Neural progenitor cell (in vitro differentiated cells): ENCODE results near the gene C19orf38. TPM values are rescaled to one million over a fixed set of nuclear protein-coding genes. Genes with fewer than 3 reads are reported as not detected.

Experiments
- DNase-seq: peaks from one replicate; pipeline ENCODE4 v3.0.0-alpha.2; 2016; ENCODE audit warnings: low spot score
- H2AFZ ChIP-seq: fragments of 200-600 bp; sonication (generic); replicated peaks from 2 replicates; pipeline ENCODE4 v1.6.1; 2016; ENCODE audit warnings: antibody characterized with exemption
- H3F3A ChIP-seq: fragments of 200-600 bp; sonication (generic); 2 replicates; pipeline ENCODE4 v1.6.1; 2016; ENCODE audit warnings: antibody characterized with exemption, low read depth
- H3K27ac ChIP-seq: fragments of 200-600 bp; sonication (generic); 2 replicates; pipeline ENCODE4 v1.5.1; 2016; ENCODE audit warnings: mild to moderate bottlenecking
- H3K27me3 ChIP-seq: fragments of 200-600 bp; sonication (generic); 2 replicates; pipeline ENCODE4 v1.6.1; 2016; ENCODE audit warnings: mild to moderate bottlenecking, moderate library complexity
- H3K36me3 ChIP-seq: fragments of 200-600 bp; sonication (generic); 2 replicates; pipeline ENCODE4 v1.5.1; 2016
- H3K4me1 ChIP-seq: fragments of 200-600 bp; sonication (generic); 2 replicates; pipeline ENCODE4 v1.6.1; 2016; ENCODE audit warnings: mixed run types
- H3K4me2 ChIP-seq: fragments of 200-600 bp; sonication (generic); 2 replicates; pipeline ENCODE4 v1.6.1; 2016
- H3K4me3 ChIP-seq: fragments of 200-600 bp; sonication (generic); 2 replicates; pipeline ENCODE4 v1.5.1; 2016
- H3K79me2 ChIP-seq: fragments of 200-600 bp; sonication (generic); 2 replicates; pipeline ENCODE4 v1.6.1; 2016; ENCODE audit warnings: low read depth
- H3K9ac ChIP-seq: fragments of 200-600 bp; sonication (generic); 2 replicates; pipeline ENCODE4 v1.6.1; 2016
- H3K9me3 ChIP-seq: fragments of 200-600 bp; sonication (generic); 2 replicates; pipeline ENCODE4 v1.5.1; 2016; ENCODE audit warnings: low read depth
- H4K20me1 ChIP-seq: fragments of 200-600 bp; sonication (generic); 2 replicates; pipeline ENCODE4 v1.6.1; 2016; ENCODE audit warnings: low read depth
- H3K27ac Mint-ChIP-seq: 3 replicates; pipeline ENCODE4 v1.8.0; 2021; ENCODE audit warnings: mixed read lengths
- H3K27me3 Mint-ChIP-seq: 2 replicates; pipeline ENCODE4 v1.8.0; 2022; ENCODE audit warnings: low read depth, mild to moderate bottlenecking, inconsistent platforms, moderate library complexity, mixed read lengths; ENCODE audit not compliant: insufficient read depth
- H3K36me3 Mint-ChIP-seq: 3 replicates; pipeline ENCODE4 v1.8.0; 2021; ENCODE audit warnings: mixed read lengths
- H3K4me1 Mint-ChIP-seq: 3 replicates; pipeline ENCODE4 v1.8.0; 2021; ENCODE audit warnings: mixed read lengths
- H3K4me3 Mint-ChIP-seq: 3 replicates; pipeline ENCODE4 v1.8.0; 2021; ENCODE audit warnings: mild to moderate bottlenecking, moderate library complexity, mixed read lengths
- H3K9me3 Mint-ChIP-seq: 3 replicates; pipeline ENCODE4 v1.8.0; 2020; ENCODE audit warnings: mixed read lengths
- EZH2 ChIP-seq: fragments of 200-600 bp; sonication (generic); IDR thresholded peaks from 2 replicates; pipeline ENCODE4 v1.6.1; 2017; ENCODE audit warnings: antibody characterized with exemption, mild to moderate bottlenecking, moderate library complexity
- EZH2phosphoT487 ChIP-seq: fragments of 200-600 bp; sonication (generic); IDR thresholded peaks from 2 replicates; pipeline ENCODE4 v1.6.1; 2017; ENCODE audit warnings: antibody characterized with exemption
- total RNA-seq: library from RNA; depleted of rRNA; stranded (reverse); fragments of >200 nt; gene quantifications from 2 replicates; pipeline ENCODE4 v1.2.3, GENCODE V29; 2015; ENCODE audit warnings: low replicate concordance
- TF ChIP-seq, protein P1 (sequence below): fragments of 200-600 bp; sonication (generic); IDR thresholded peaks from 2 replicates; pipeline ENCODE4 v1.5.1; 2017; ENCODE audit warnings: antibody characterized with exemption, mild to moderate bottlenecking

The C19orf38 gene
- total RNA-seq, 1 donor from 2014 or later, result not detected

DNA sequence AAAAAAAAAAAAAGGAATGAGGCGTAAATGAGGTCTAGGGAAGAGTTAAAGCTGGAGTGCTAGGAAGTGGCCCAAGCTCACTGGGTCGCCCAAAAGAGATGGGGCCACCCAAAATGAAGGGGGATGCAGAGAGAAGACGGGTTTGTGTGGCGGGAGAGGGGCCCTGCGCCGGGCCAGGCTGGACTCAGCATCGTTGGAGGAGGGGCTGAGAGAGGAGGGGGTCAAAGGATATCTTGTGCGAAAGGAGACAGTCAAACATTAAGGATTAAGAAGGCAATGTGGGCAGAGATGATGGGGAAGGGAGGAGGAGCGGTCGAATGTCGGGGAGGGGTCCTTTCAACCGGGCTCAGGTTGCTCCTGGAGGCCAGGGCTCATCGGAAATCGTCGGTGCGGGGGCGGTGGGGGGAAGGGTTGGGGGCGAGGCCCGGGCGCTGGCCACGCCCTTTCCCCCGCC, 22.3 kb downstream of the C19orf38 start:
- no peaks in the 10 kb centered on the region for H3K9me3 ChIP-seq
- H3K4me3 ChIP-seq, result peak overlapping the region; percentile 47
- peaks cover 39% of the 10 kb centered on the region for H3K79me2 ChIP-seq
- Mint-ChIP-seq H3K4me3 (peak overlapping the region; percentile 75), H3K4me1 (peaks cover 20% of the 10 kb centered on the region), H3K36me3 (no peaks in the 10 kb centered on the region), H3K9me3 (no peaks in the 10 kb centered on the region), H3K27ac (peak overlapping the region; percentile 99), H3K27me3 (peaks cover 7% of the 10 kb centered on the region)
- H3K4me1 ChIP-seq, result peaks cover 15% of the 10 kb centered on the region
- H3F3A ChIP-seq, result peaks cover 23% of the 10 kb centered on the region
- no peaks in the 10 kb centered on the region for H3K36me3 ChIP-seq
- H2AFZ ChIP-seq, result no peak overlapping the region
- peak overlapping the region; percentile 74 for H3K4me2 ChIP-seq
- peak overlapping the region; percentile 89 for H3K27ac ChIP-seq
- H3K27me3 ChIP-seq, result no peaks in the 10 kb centered on the region
- TF ChIP-seq EZH2, result no peak
- TF ChIP-seq, protein P1, sequence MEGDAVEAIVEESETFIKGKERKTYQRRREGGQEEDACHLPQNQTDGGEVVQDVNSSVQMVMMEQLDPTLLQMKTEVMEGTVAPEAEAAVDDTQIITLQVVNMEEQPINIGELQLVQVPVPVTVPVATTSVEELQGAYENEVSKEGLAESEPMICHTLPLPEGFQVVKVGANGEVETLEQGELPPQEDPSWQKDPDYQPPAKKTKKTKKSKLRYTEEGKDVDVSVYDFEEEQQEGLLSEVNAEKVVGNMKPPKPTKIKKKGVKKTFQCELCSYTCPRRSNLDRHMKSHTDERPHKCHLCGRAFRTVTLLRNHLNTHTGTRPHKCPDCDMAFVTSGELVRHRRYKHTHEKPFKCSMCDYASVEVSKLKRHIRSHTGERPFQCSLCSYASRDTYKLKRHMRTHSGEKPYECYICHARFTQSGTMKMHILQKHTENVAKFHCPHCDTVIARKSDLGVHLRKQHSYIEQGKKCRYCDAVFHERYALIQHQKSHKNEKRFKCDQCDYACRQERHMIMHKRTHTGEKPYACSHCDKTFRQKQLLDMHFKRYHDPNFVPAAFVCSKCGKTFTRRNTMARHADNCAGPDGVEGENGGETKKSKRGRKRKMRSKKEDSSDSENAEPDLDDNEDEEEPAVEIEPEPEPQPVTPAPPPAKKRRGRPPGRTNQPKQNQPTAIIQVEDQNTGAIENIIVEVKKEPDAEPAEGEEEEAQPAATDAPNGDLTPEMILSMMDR, result no peak
- no peak for TF ChIP-seq EZH2phosphoT487
- H3K9ac ChIP-seq, result no peak overlapping the region
- no peak for DNase-seq
- H4K20me1 ChIP-seq, result peaks cover 26% of the 10 kb centered on the region

DNA sequence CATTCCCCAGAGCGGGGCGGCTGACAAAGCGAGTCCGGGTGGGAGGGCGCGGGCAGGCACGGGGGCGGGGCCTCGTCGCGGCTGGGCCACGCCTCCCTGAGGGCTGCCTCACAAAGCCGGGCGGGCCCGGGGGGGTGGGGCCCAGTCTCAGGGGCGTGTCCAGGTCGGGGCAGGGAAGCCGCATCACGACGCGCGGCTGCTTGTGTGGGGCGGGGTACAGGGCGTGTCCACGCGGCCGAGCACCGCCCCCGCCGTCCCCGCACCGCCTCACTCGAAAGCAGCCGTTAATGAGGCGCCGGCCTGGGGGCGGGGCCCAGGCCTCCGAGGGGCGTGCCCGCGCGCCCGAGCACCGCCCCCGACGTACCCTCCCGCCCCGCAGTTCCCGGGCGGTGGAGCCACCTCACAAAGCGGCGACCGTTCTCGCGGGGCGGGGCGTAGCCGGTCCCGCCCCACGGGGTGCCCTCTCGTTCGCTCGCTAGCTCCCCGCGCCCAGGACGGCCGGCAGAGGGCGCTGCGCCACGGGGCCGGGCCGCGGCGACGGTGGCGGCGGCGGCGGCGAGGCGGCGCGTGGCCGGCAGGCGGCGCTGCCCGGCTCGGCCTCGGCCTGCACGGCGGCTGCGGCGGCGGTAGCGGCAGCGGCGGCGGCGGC, 22.9 kb downstream of the C19orf38 start, which contains the start of gene CARM1:
Gene CARM1, plus strand, starts transcription at position 599 of the 649 bp plus-strand sequence. CDS start 150 bp downstream, outside the sequence.
- H3K4me2 ChIP-seq, result peak within 1 kb of the TSS; percentile 88
- H2AFZ ChIP-seq, result peak within 1 kb of the TSS; percentile 70
- H3K9me3 ChIP-seq, result no peaks in the 10 kb centered on the region
- peaks cover 32% of the 10 kb centered on the region for H4K20me1 ChIP-seq
- no peaks in the 10 kb centered on the region for H3K36me3 ChIP-seq
- peak within 1 kb of the TSS; percentile 99 for H3K27ac Mint-ChIP-seq
- H3K4me1 ChIP-seq, result peaks cover 15% of the 10 kb centered on the region
- TF ChIP-seq, protein P1, result peak; percentile 61
- no peak for TF ChIP-seq EZH2
- peaks cover 23% of the 10 kb centered on the region for H3F3A ChIP-seq
- H3K9me3 Mint-ChIP-seq, result no peaks in the 10 kb centered on the region
- no peaks in the 10 kb centered on the region for H3K36me3 Mint-ChIP-seq
- peak within 1 kb of the TSS; percentile 87 for H3K4me3 Mint-ChIP-seq
- peak within 1 kb of the TSS; percentile 89 for H3K27ac ChIP-seq
- peaks cover 20% of the 10 kb centered on the region for H3K4me1 Mint-ChIP-seq
- peaks cover 9% of the 10 kb centered on the region for H3K27me3 Mint-ChIP-seq
- H3K4me3 ChIP-seq, result peak within 1 kb of the TSS; percentile 90
- H3K9ac ChIP-seq, result peak within 1 kb of the TSS; percentile 59
- H3K79me2 ChIP-seq, result peaks cover 44% of the 10 kb centered on the region
- no peaks in the 10 kb centered on the region for H3K27me3 ChIP-seq
- DNase-seq, result peak; percentile 98

DNA sequence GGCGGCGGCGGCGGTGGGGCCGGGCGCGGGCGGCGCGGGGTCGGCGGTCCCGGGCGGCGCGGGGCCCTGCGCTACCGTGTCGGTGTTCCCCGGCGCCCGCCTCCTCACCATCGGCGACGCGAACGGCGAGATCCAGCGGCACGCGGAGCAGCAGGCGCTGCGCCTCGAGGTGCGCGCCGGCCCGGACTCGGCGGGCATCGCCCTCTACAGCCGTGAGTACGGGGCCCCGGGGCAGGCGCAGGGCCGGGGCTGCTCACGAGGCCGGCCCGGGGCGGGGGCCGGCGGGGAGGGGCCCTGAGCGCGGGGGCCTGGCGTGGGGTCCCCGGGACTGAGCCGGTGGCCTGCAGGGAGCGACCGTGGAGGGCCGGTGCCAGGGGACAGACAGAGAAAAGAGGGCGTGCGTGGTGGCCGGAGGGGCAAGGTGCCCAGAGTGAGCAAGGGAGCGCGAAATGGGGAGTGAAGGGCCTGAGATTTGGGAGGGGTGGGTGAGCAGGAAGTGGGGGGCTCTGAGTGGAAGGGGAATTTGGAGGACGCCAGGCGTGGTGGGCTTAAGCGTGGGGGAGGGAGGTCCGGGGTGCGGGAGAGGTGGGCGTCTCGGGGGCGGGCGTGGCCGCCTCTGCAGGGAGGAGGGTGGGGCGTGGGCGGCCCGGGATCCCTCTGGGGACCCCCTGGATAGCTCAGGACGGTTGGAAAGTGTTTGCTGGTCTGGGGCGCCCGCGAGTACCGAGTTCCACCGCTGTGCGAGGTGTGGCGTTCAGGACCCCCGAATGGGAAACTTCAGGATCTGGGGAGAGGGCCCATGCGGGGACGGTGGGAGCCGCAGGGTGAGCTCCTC, 23.7 kb downstream of the C19orf38 start:
- Histone ChIP-seq H3K79me2 (peaks cover 53% of the 10 kb centered on the region), H3K27ac (no peak overlapping the region)
- DNase-seq, result peak; percentile 74

More for the DNA sequence above, 23.7 kb downstream of the C19orf38 start:
- no peaks in the 10 kb centered on the region for H3K9me3 Mint-ChIP-seq
- Histone ChIP-seq H4K20me1 (peaks cover 40% of the 10 kb centered on the region), H3K36me3 (no peaks in the 10 kb centered on the region), H3K9me3 (no peaks in the 10 kb centered on the region), H3K4me2 (peak overlapping the region; percentile 88), H2AFZ (peak overlapping the region; percentile 70), H3K27me3 (no peaks in the 10 kb centered on the region), H3K4me1 (peaks cover 15% of the 10 kb centered on the region), H3K9ac (peak overlapping the region; percentile 59), H3F3A (peaks cover 23% of the 10 kb centered on the region), H3K4me3 (peak overlapping the region; percentile 90)
- H3K27me3 Mint-ChIP-seq, result peaks cover 9% of the 10 kb centered on the region
- TF ChIP-seq, protein P1, result peak; percentile 14
- TF ChIP-seq EZH2phosphoT487, result no peak
- H3K27ac Mint-ChIP-seq, result peak overlapping the region; percentile 63
- H3K4me1 Mint-ChIP-seq, result peaks cover 22% of the 10 kb centered on the region
- no peaks in the 10 kb centered on the region for H3K36me3 Mint-ChIP-seq
- H3K4me3 Mint-ChIP-seq, result peak overlapping the region; percentile 87
